HG03354 (cell line): ENCODE data around the gene PREX1.
"Not testable (repeated sequence)": the region's sequence is repeated elsewhere in the genome, so short reads cannot be mapped to it uniquely, and the experiment has no call there.

Source experiments
- ATAC-seq: cut with Tn5 transposase; IDR thresholded peaks from one replicate; pipeline ENCODE4 v1.9.1; 2021; ENCODE audit warnings: mild to moderate bottlenecking; ENCODE audit not compliant: unreplicated experiment, poor library complexity, severe bottlenecking

The PREX1 gene

GRCh38 chr20:48828734-48829460 lies 1.1 kb upstream of the PREX1 start:
- ATAC-seq, result no peak

- peak; percentile 15 for ATAC-seq
Measured at GRCh38 chr20:48826883-48827771, 672 bp downstream of the PREX1 start.

- ATAC-seq, result not testable (repeated sequence)
Measured at GRCh38 chr20:48826480-48826879, 1.3 kb downstream of the PREX1 start.

GRCh38 chr20:48826069-48826468 lies 1.7 kb downstream of the PREX1 start:
- ATAC-seq, result no peak

- no peak for ATAC-seq
Measured at GRCh38 chr20:48825566-48825920, 2.3 kb downstream of the PREX1 start.

- ATAC-seq, result no peak
Measured at GRCh38 chr20:48824830-48825565, 2.8 kb downstream of the PREX1 start.

GRCh38 chr20:48823960-48824498 lies 3.8 kb downstream of the PREX1 start:
- peak; percentile 40 for ATAC-seq

GRCh38 chr20:48823476-48823875 lies 4.3 kb downstream of the PREX1 start:
- ATAC-seq, result no peak

GRCh38 chr20:48822879-48823385 lies 4.9 kb downstream of the PREX1 start:
- ATAC-seq, result no peak

GRCh38 chr20:48822178-48822577 lies 5.6 kb downstream of the PREX1 start:
- no peak for ATAC-seq

- no peak for ATAC-seq
Measured at GRCh38 chr20:48821261-48821920, 6.4 kb downstream of the PREX1 start.

- ATAC-seq, result no peak
Measured at GRCh38 chr20:48820649-48820973, 7.2 kb downstream of the PREX1 start.

- no peak for ATAC-seq
Measured at GRCh38 chr20:48819821-48820648, 7.8 kb downstream of the PREX1 start.

GRCh38 chr20:48819089-48819488 lies 8.7 kb downstream of the PREX1 start:
- no peak for ATAC-seq

GRCh38 chr20:48818481-48818987 lies 9.3 kb downstream of the PREX1 start:
- peak; percentile 53 for ATAC-seq

- no peak for ATAC-seq
Measured at GRCh38 chr20:48818031-48818370, 9.8 kb downstream of the PREX1 start.

GRCh38 chr20:48817367-48818030 lies 10.3 kb downstream of the PREX1 start:
- ATAC-seq, result no peak
